HUDEP-2 (cell line): Measurements from ENCODE around the gene IL1R2.

ENCODE experiments used
- DNase-seq, 76 experiments: peaks; one replicate each; lab custom pipeline; 2025; ENCODE audit not compliant: unreplicated experiment in 76 of 76; lab: John Stamatoyannopoulos, UW

Gene IL1R2

GRCh38 chr2:101972621-101973434, 18.9 kb upstream of the IL1R2 start:
- DNase-seq: no peak

DNA sequence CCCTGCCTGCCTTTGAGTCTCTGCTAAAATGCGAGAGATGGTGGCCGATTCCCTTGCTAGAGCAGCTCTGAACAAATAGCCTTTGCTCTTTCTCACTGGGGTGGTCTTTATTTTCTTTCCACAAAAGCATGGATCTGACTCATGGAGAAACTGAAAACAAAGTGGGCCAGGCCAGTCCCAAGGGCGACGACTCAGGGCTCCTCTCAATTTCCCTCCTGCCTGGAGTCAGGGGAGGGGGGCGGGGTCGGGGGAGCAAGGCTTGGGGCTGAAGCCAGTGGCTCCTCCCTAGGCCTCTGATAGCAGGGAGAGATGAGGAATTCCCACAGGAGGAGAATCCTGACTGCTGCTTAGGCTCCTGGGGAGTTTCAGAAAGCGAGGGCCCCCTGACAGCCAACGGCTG, 17.1 kb upstream of the IL1R2 start:
- DNase-seq: no peak

DNA sequence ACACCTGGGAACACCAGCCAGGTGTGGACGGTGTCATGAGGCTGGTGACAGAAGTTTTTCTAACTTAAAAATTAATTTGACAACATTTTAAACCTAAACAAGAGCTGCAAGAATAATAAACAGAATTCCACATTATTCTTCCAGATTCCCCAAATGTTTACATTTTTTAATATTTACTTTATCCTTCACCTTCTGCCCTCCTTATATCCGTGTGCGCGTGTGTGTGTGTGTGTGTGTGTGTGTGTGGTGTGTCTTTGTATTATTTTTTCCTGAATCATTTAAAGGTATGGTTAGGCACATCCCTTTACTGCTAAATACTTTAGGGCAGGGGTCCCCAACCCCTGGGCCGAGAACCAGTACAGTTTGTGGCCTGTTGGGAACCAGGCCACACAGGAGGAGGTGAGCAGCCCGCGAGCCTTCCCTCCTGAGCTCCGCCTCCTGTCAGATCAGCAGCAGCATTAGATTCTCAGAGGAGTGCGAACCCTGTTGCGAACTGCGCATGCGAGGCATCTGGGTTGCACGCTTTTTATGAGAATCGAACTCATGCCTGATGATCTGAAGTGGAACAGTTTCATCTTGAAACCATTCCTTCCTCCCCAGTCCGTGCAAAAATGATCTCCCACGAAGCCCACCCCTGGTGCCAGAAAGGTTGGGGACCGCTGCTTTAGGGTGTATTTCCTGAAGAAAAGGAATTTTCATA, 16.4 kb upstream of the IL1R2 start:
- no peak for DNase-seq

- no peak for DNase-seq
These were observed 14.9 kb upstream of the IL1R2 start for GRCh38 chr2:101976891-101977290.

GRCh38 chr2:101980368-101980767, 11.4 kb upstream of the IL1R2 start:
- DNase-seq: no peak

DNA sequence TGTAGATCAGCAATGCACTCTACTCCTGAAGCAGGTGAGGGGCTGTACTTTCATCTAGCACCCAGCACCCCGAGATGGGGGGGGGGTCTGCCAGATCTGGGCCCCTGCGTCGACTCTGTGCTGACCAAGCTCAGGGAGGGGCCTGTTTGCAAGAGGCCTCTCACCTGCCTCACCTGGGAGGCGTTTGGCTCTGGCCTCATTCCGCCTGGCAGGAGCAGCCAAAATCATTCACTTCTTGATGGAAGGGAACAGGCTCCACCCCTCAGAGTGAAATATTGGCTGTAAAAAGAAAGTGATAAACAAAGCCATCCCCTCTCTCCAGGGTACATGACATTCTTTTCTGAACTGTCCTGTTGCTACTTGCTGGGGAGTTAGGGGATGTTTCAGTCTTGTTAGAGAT, 10.7 kb upstream of the IL1R2 start:
- DNase-seq: no peak

DNA sequence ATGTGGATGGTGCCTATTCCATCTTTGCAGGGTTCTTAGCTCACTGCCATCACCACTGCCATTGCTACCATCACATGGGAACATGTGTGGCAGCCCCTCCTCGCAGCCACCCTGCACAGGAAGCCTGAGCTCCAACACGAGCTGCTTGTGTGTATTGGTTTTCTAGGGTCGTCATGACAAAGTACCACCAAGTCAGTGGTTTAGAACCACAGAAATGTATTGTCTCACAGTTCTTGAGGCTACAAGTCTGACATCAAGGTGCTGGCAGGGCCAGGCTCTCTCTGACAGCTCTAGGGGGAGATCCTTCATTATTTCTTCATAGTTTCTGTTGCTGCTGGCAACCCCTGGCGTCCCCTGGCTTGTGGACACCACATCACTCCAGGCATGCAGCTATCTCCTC, 10.3 kb upstream of the IL1R2 start:
- no peak for DNase-seq

DNA sequence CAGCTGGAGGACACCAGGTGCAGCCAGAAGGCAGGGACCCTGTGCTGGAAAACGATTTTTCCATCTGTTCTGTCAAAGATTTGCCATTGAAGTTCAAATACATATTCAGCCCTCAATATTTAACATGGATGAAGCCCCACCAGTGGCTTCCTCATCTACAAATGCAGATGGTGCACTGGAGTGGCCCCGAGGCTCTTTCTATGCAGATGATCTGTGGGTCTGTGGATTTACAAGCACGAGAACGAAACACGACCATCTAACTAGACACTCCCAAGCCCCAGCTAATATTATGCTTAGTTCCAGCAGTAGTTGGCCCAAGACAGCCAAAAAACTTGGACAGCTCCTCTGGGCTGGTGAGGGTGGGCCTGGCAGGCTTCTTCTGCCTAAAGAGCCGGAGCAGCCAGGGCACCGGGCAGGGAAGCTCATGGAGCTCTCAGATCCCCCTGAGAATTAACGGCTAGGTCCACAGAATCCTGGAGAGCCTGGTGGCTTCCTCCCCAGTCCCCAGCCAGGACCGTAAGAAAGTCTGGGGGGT, 9.2 kb upstream of the IL1R2 start:
- no peak for DNase-seq

DNA sequence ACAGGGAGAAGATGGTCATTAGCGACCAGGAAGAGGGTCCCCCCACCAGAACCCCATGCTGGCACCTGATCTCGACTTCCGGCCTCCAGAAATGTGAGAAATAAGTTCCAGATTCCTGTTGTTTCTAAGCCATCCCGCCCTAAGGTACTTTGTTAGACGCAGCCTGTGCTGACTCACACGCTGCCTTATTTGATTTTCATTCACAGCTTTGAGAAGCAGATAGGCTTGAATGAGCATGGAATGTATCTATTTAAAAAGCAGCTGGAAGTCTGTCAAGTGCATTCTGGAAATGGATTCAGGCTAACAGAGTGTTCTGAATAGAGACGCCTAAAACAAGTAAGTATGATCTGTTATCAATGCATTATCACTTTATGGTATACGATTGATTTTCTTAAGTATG, 8.3 kb upstream of the IL1R2 start:
- DNase-seq: no peak

DNA sequence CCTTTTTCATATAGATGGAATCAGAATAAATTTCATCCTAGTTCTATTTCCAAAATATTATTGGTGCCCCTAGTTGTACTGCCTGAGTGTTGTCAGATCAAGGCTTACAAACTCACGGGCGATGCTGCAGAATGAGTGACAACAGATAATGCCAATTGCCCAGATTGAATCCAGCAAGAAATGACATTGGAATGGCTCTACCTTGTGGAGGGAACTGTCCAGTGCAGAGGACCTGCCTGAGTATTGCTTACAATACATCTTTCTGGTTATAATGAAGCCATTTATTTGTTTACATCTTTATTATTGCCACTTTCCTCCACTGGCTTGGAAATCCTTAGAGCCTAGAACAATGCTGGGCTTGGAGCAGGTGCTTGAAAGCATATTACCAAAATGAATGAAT, 7.8 kb upstream of the IL1R2 start:
- no peak for DNase-seq

DNA sequence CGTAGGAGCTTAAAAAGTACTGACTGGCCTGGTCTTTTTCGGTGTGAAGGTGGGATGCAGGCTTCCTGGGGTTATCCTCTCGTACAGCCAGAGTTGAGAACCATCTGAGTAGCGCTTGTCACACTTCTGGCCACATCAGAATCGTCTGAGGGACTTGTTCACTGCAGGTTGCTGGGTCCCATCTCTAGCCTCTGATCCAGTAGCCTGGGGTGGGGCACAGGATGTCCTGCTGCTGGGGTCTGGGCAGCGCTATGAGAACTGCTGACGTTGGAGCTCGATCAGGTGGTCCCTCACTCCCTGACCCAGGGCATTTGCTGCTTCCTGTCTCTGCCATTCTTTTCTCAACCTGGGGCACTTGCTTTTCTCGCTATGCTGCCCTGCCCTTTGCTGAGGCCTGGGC, 7.1 kb upstream of the IL1R2 start:
- DNase-seq: no peak

DNA sequence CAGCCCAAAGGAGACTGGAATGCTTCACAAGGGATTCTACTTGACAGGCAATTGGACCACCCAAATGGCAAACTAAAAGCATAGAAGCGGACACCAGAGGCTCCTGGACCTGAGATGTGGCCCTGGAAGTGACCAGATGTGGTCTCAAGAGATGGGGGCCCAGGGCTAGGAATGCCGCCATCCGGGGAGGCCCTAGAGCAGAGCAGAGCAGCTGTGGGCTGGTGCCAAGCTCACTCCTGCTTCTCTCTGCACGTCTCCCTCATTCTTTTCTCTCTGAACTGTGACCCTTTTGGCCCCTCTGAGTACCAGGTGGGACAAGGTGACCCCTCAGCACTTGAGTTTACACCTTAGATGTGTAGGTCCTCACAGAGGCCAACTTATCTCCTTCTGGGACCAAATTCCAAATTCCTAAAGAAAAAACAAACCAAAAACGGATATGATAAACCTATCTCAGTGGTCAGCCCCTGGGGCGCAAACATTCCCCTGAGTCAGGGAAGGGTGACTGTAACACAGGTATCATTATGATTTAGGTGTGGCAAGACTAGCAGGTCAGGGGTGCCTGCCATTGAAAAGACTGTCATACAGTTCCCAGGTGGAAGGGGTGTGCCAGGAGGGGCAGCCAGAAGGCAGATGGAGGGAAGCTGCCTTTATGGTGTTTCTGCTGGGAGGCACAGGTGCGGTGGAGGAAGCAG, 6.5 kb upstream of the IL1R2 start:
- DNase-seq: no peak

GRCh38 chr2:101985793-101986164, 6.0 kb upstream of the IL1R2 start:
- no peak for DNase-seq

DNA sequence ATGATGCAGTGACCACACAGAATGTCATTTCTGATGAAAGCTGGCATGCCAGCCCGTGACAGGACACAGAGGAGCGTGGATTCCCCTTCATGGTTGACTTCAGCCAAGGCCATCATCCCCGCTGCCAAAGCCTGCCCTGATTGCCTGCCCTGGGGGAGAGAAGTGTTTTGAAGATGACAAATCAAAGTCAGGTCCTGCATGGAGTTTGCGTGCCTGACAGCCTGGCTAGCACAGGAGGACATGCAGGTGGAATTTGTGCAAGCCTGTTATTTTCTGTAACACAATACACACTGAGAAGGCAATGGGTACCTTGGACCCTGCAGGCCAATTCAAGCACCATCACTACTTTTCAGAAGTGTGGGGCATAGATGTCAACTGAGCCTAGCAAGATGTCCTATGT, 5.4 kb upstream of the IL1R2 start:
- no peak for DNase-seq

GRCh38 chr2:101986804-101987740, 4.7 kb upstream of the IL1R2 start:
- DNase-seq: no peak

DNA sequence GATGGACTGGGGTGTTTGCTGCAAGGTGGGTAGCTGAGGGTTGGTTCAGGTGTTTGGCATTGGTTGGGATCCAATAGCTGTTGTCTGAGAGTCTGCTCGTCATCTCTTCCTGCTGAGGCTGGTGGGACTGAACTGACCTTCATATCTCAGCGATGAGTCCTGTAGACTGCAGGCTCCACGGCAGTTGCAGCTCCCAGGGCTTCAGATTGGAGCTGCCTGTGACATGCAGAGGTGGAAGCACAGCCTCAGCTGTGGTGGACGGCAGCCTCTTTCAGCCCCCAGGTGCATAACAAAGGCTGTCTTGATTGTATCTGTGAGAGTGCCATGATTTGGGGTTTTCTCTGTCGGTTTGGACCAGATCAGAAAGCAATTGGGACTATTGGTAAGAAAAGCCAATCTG, 3.9 kb upstream of the IL1R2 start:
- no peak for DNase-seq

DNA sequence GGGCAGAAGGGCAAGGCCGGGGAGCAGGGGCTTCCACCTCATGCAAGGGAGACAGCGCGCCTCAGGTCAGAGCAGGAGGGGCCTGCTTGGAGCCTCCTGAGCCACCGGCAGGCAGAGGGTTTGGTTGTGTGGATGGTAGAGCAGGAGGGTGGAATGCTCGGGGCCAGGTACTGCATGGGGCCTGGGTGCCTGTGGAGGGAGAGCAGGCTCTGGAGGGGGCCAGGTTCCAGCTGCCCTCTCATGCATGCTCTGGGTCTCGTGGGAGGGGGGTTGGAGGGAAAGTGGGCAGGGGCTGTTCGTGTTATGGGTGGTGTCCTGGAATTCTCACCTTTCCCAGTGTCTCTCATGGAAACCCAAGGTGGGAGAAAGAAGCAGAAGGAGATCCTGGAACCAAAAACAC, 3.2 kb upstream of the IL1R2 start:
- no peak for DNase-seq

DNA sequence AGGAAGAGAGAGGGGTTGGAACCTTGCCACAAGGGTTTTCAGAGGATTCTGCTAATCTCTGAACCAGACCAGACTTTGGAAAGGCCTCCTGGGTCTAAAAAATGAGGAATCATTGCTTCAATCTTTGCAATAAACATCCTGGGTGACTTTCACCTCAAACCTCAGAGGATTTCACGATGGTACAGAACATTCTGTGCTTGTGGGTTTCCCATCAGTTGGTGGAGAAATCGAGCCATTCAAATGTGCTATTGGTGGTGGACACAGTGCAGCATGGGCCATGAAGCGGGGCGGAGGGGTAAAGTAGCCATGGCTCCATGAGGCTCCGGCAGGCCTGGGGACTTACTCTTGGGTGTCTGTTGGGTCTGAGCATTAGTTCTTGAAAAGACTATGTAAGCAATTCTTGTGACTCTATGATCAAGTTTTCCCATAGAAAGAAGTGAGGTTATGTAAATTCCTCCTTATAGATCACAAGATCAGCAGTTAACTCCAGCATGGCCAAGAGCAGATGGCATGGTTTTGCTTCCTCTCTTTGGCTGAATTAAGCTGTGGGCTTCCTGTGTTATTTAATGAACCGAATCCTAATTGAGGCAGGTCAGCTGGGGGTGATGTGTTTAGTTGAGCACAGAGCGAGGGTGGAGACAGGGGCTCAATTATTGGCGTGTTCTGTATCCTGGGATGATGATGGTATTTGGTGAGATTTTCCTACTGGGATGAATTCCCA, 1.9 kb upstream of the IL1R2 start:
- no peak for DNase-seq

GRCh38 chr2:101993772-101994171, 2.0 kb downstream of the IL1R2 start:
- DNase-seq: no peak

DNA sequence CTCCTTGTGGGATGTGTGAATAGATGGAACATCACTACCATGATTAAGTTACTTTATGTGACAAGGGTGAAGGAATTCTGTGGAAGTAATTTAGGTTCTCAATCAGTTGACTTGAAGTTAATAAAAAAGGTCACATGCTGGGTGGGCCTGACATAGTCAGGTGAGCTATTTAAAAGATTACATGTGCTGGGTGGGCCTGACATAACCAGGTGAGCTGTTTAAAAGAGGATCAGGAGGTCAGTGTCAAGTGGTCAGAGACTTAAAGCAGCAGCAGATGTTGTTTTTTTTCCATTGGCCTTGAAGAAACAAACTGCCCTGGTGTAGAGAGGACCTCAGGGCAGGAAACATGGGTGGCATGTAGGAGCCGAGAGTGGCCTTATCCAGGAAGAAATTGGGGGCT, 3.3 kb downstream of the IL1R2 start:
- no peak for DNase-seq
